Fibroblast of peridontal ligament (primary cell): ENCODE results near the gene DDX52.
A peak's percentile ranks its signal among the peaks of the same experiment; 100 is the strongest.

Source experiments
- DNase-seq: peaks from one replicate; pipeline ENCODE4 v3.0.0-alpha.2; 2010; ENCODE audit errors: extremely low read depth

Gene DDX52

DNA sequence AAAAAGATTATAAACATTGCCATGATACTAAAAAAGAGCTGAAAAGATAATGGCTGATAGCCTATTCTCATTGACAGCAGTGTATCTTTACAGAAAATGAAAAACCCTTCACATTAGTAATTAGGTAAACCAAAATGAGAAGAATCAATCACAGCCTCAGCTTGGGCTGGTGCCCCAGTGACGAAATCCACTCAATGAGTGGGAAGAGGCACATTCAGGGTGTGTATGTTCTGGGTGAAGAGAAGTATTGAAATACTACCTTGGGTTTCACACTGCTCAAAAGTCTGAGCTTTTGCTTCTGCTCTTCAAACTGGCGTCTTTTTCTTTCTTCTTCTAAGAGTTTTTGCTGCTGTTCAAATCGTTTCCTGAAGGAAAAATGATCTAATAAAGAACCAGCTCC is 58.2 kb downstream of the DDX52 start:
- DNase-seq = no peak

DNA sequence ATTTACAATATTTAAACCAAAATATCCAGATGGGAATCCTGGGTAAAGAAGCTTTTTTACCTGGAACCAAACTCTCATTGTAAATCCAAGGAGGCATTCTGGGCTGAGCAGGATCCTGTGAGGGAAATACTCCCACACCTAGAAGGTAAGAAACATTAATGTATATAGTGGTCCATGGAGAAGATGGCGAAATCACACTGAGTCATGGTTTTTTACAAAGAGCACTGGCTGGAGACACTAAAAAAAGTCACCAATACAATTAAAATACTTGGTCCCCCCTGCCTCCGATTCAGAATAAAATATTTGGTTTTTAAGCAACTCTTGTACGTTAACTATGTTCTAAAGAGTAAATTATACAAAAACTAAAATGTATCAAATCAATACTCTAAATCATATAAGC is 67.0 kb downstream of the DDX52 start:
- DNase-seq = no peak

DNA sequence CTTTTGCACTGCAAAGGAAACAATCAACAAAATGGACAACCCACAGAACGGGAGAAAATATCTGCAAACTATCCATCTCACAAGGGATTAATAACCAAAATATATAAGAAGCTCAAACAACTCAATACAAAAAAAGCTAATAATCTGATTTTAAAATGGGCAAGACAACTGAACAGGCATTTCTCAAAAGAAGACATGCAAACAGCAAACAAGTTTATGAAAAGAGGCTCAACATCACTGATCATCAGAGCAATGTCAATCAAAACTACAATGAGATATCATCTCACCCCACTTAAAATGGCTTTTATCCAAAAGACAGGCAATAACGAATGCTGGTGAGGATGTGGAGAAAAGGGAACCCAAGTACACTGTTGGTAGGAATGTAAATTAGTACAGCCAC is 68.8 kb downstream of the DDX52 start:
- DNase-seq = no peak

DNA sequence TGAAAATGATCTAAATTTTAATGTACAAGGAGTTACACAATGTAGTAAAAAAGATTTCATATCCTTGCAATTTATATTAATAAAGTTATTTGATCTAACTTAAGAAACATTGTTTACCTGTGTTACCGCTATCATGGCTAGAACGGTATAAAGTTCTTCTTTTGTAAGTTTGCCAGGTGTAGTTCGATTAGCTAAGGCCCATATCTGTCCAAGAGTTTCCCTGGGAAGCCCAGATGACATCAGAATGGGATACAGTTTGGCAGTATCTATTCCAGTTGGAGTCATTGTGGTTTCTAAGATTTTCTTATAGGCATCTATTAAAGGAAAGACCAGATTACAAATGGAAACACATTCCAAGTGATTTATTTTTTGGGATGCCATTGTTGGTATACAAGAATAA is 71.6 kb downstream of the DDX52 start:
- DNase-seq = peak; percentile 42

DNA sequence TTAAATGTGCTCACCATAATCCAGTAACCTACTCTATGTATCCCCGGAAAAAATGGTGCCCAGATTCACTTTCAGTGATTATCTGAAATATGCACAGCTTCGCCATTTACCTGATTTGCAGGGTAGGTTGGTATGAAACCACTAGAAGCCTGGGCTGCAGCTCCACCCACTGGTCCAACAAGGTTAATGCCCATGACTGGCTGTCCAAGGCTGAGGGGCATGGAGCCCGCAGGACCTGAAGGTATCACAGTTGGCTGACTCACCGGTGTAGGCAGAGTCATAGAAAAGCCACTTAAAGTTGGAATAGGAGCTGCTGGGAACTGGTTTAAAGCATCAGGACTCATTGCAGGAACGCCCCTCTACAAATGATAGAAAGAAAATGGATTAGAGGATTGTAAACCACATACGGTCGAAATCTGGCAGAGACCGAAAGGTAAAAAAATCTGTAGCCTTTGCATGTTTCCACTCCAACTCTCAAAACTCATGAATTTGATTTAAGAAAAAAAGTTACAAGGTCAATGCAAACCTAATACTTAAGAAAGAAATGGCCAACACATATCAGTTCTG is 72.6 kb downstream of the DDX52 start:
- peak; percentile 33 for DNase-seq

DNA sequence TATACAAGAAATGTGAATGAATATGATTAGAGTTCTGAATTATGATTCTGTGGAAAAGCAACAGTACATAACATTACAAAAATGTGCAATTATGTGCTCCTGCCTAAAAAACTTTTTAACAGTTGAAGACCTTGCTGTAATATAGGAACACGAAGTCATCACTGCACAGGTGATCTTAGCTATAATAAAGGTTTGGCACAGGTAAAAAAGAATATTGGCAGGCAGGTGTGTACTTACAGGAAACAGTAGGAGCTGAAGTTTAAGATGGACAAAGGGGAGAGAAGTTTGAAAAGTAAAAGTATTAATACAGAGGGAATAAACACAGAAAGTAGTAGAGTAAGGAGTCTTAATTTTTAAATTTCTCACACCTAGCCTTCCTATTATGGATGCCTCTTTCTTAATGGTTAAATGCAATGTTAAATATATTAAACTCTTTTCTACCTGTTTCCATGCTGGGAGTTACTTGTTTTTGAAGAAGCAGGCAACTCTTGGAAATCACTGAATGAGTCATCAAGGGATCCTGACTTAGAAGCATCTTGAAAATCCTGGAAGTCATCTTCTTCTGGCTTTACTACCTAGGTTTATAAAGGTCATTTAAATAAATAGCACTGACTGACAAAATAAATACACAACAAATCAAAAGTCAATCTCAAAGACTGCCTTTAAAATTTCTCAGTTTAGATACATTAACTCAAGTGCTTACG is 74.7 kb downstream of the DDX52 start:
- no peak for DNase-seq

GRCh38 chr17:37567538-37567937 is 75.7 kb downstream of the DDX52 start:
- no peak for DNase-seq

DNA sequence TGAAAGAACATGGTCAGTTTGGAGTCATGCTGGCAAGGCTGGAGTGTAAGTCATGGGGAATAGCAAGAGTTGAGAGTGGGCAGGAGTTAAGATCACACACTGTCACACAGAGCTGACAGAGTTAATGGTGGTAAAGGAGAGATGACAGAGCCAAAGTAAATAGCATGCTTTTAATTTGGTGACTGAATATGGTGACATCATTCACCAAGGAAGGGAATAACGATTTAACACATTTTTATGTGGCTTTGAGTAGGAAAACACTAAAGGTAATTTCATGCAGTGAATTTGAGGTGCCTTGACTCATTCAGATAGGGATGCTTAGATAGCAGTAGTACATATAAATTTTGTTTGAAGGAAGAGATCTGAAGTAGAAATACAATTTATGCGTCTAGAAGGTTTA is 76.1 kb downstream of the DDX52 start:
- DNase-seq = no peak

GRCh38 chr17:37564252-37564651 is 79.0 kb downstream of the DDX52 start:
- DNase-seq = no peak

- no peak for DNase-seq
Measured at GRCh38 chr17:37562016-37562745, 81.1 kb downstream of the DDX52 start.
